H9 (cell line): ENCODE measurements around the gene C1orf116. TPM values are rescaled to one million over a fixed set of nuclear protein-coding genes. Genes with fewer than 3 reads are reported as not detected.

ENCODE experiments used
- DNase-seq: peaks from one replicate; pipeline ENCODE4 v3.0.0-alpha.2; 2017
- H2AFZ ChIP-seq: one replicate; pipeline ENCODE4 v1.6.1; 2013; ENCODE audit warnings: mild to moderate bottlenecking, low read length, control low read depth, moderate library complexity
- H2AK5ac ChIP-seq: 2 replicates; pipeline ENCODE4 v1.6.1; 2013; ENCODE audit warnings: low read length, control low read depth, mixed read lengths; ENCODE audit not compliant: insufficient read length
- H2BK120ac ChIP-seq: one replicate; pipeline ENCODE4 v1.6.1; 2013; ENCODE audit warnings: low read depth, mild to moderate bottlenecking, low read length, control low read depth, inconsistent platforms; ENCODE audit not compliant: poor library complexity, severe bottlenecking
- H2BK12ac ChIP-seq: 2 replicates; pipeline ENCODE4 v1.6.1; 2013; ENCODE audit warnings: low read length, control low read depth, mixed read lengths, low read depth; ENCODE audit not compliant: insufficient read length
- H2BK15ac ChIP-seq: 2 replicates; pipeline ENCODE4 v1.6.1; 2013; ENCODE audit warnings: low read depth, low read length, control low read depth
- H2BK20ac ChIP-seq: one replicate; pipeline ENCODE4 v1.6.1; 2013; ENCODE audit warnings: low read depth, mild to moderate bottlenecking, low read length, control low read depth, inconsistent platforms; ENCODE audit not compliant: poor library complexity, severe bottlenecking
- H2BK5ac ChIP-seq: 2 replicates; pipeline ENCODE4 v1.6.1; 2013; ENCODE audit warnings: low read length, control low read depth, mixed read lengths; ENCODE audit not compliant: insufficient read length
- H3K14ac ChIP-seq: 2 replicates; pipeline ENCODE4 v1.6.1; 2013; ENCODE audit warnings: low read length, control low read depth; ENCODE audit not compliant: insufficient read depth
- H3K18ac ChIP-seq: 2 replicates; pipeline ENCODE4 v1.6.1; 2013; ENCODE audit warnings: low read depth, mild to moderate bottlenecking, mixed read lengths, low read length, control low read depth; ENCODE audit not compliant: insufficient read length
- H3K23ac ChIP-seq: 2 replicates; pipeline ENCODE4 v1.6.1; 2013; ENCODE audit warnings: low read length, control low read depth, mixed read lengths, low read depth; ENCODE audit not compliant: insufficient read length
- H3K23me2 ChIP-seq: 2 replicates; pipeline ENCODE4 v1.6.1; 2013; ENCODE audit warnings: low read depth, mild to moderate bottlenecking, mixed read lengths, low read length, control low read depth; ENCODE audit not compliant: insufficient read length, poor library complexity, severe bottlenecking
- H3K27ac ChIP-seq: 2 replicates; pipeline ENCODE4 v1.5.1; 2013; ENCODE audit warnings: low read length, control low read depth, mixed read lengths, low read depth; ENCODE audit not compliant: insufficient read length
- H3K27me3 ChIP-seq: 2 replicates; pipeline ENCODE4 v1.6.1; 2013; ENCODE audit warnings: low read length, control low read depth, inconsistent platforms; ENCODE audit not compliant: insufficient read depth
- H3K4ac ChIP-seq: 2 replicates; pipeline ENCODE4 v1.6.1; 2013; ENCODE audit warnings: low read depth, mild to moderate bottlenecking, control low read depth, inconsistent platforms, low read length, moderate library complexity
- H3K4me1 ChIP-seq: 2 replicates; pipeline ENCODE4 v1.6.1; 2013; ENCODE audit warnings: low read length, control low read depth, inconsistent platforms; ENCODE audit not compliant: insufficient read depth
- H3K4me2 ChIP-seq: 2 replicates; pipeline ENCODE4 v1.6.1; 2013; ENCODE audit warnings: low read length, control low read depth, mixed read lengths; ENCODE audit not compliant: insufficient read length, insufficient read depth
- H3K56ac ChIP-seq: 2 replicates; pipeline ENCODE4 v1.6.1; 2013; ENCODE audit warnings: low read depth, mild to moderate bottlenecking, mixed read lengths, low read length, control low read depth; ENCODE audit not compliant: insufficient read length
- H3K79me1 ChIP-seq: 2 replicates; pipeline ENCODE4 v1.6.1; 2013; ENCODE audit warnings: low read depth, mild to moderate bottlenecking, moderate library complexity, low read length, control low read depth, inconsistent platforms; ENCODE audit not compliant: insufficient read depth, poor library complexity, severe bottlenecking
- H3K79me2 ChIP-seq: 2 replicates; pipeline ENCODE4 v1.6.1; 2013; ENCODE audit warnings: low read length, control low read depth, inconsistent platforms; ENCODE audit not compliant: insufficient read depth
- H3K9ac ChIP-seq: 2 replicates; pipeline ENCODE4 v1.6.1; 2013; ENCODE audit warnings: low read length, control low read depth, mixed read lengths; ENCODE audit not compliant: insufficient read length; ENCODE audit errors: extremely low read depth
- H3K9me3 ChIP-seq: one replicate; pipeline ENCODE4 v1.6.1; 2013; ENCODE audit warnings: low read depth, low read length, inconsistent platforms; ENCODE audit not compliant: control insufficient read depth
- H3T11ph ChIP-seq: one replicate; pipeline ENCODE4 v1.6.1; 2013; ENCODE audit warnings: mild to moderate bottlenecking, low read length, control low read depth, inconsistent platforms
- H4K20me1 ChIP-seq: one replicate; pipeline ENCODE4 v1.6.1; 2013; ENCODE audit not compliant: control insufficient read depth, insufficient read length, insufficient read depth
- H4K5ac ChIP-seq: 2 replicates; pipeline ENCODE4 v1.6.1; 2013; ENCODE audit warnings: low read depth, mild to moderate bottlenecking, mixed read lengths, low read length, control low read depth; ENCODE audit not compliant: insufficient read length
- H4K8ac ChIP-seq: replicated peaks from 2 replicates; pipeline ENCODE4 v1.6.1; 2013; ENCODE audit warnings: low read length, control low read depth, mixed read lengths, low read depth; ENCODE audit not compliant: insufficient read length
- H4K91ac ChIP-seq: 2 replicates; pipeline ENCODE4 v1.6.1; 2013; ENCODE audit warnings: low read depth, mild to moderate bottlenecking, moderate library complexity, mixed read lengths, low read length, control low read depth; ENCODE audit not compliant: insufficient read length
- H3K27ac Mint-ChIP-seq, 3 experiments: 2 replicates in 2 of 3; 3 replicates in 1 of 3; pipeline ENCODE4 v1.8.0; 2020 to 2021; ENCODE audit warnings: mixed read lengths in 3 of 3, mild to moderate bottlenecking in 1 of 3, moderate library complexity in 1 of 3
- H3K27me3 Mint-ChIP-seq: 2 replicates; pipeline ENCODE4 v1.8.0; 2021; ENCODE audit warnings: low read depth, mild to moderate bottlenecking, moderate library complexity, mixed read lengths
- H3K36me3 Mint-ChIP-seq, 3 experiments: 2 replicates in 2 of 3; 3 replicates in 1 of 3; pipeline ENCODE4 v1.8.0; 2020 to 2021; ENCODE audit warnings: low read depth in 3 of 3, mixed read lengths in 3 of 3; ENCODE audit not compliant: insufficient read depth in 1 of 3
- H3K4me1 Mint-ChIP-seq, 2 experiments: 2 replicates each; pipeline ENCODE4 v1.8.0; 2020; ENCODE audit warnings: mixed read lengths in 2 of 2
- H3K4me3 Mint-ChIP-seq, 2 experiments: 2 replicates in 1 of 2; 3 replicates in 1 of 2; pipeline ENCODE4 v1.8.0; 2020 to 2021; ENCODE audit warnings: mild to moderate bottlenecking in 2 of 2, mixed read lengths in 2 of 2, moderate library complexity in 1 of 2
- H3K9me3 Mint-ChIP-seq, 2 experiments: 2 replicates in 1 of 2; 3 replicates in 1 of 2; pipeline ENCODE4 v1.8.0; 2020; ENCODE audit warnings: mild to moderate bottlenecking in 2 of 2, mixed read lengths in 2 of 2, moderate library complexity in 1 of 2
- total RNA-seq: library from RNA; stranded (reverse); gene quantifications from 2 replicates; pipeline ENCODE4 v1.2.1, GENCODE V29; 2021
- TF ChIP-seq, protein P1 (sequence below): fragments of 200-600 bp; sonication (generic); conservative IDR thresholded peaks from 3 replicates; pipeline ENCODE4 v1.8.0; 2021; ENCODE audit warnings: antibody characterized with exemption, mild to moderate bottlenecking

C1orf116 gene
- total RNA-seq, 1 experiment from 2014 or later, result 0.48 TPM

DNA sequence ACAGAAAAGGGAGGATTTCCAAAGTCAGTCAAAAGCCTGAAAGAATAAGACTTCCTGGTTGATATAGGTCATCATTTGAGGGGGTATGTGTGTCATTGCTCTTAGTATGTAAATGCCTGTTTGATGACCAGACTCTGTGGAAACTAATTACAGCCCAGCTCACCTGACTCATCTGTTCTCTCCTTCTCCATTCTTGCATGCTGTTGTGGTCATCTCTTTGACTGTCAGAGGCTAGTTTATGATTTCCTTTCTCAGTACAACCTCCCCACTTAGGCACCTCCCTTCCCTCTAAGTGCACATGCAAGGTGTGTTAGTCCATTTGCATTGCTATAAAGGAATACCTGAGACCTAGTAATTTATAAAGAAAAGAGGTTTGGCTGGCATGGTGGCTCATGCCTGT is 2.4 kb upstream of the C1orf116 start:
- no peaks in the 10 kb centered on the region for H3K79me1 ChIP-seq
- no peaks in the 10 kb centered on the region for H3K27me3 ChIP-seq
- H3K4me3 Mint-ChIP-seq, result no peak overlapping the region
- no peaks in the 10 kb centered on the region; the same call in 1 of the 2 replicates for H3K79me2 ChIP-seq
- no peak overlapping the region for H2BK15ac ChIP-seq
- H3K4me1 ChIP-seq, result peaks cover 19% of the 10 kb centered on the region
- H3K27ac Mint-ChIP-seq, result no peak overlapping the region
- no peak overlapping the region for H4K91ac ChIP-seq
- H2BK5ac ChIP-seq, result no peak overlapping the region
- no peaks in the 10 kb centered on the region; a peak in 1 of 7 replicates for H3K36me3 Mint-ChIP-seq
- no peak overlapping the region for H2BK120ac ChIP-seq
- no peaks in the 10 kb centered on the region for H3K9me3 Mint-ChIP-seq
- H4K5ac ChIP-seq, result no peak overlapping the region
- H3K23ac ChIP-seq, result no peak overlapping the region
- H2AFZ ChIP-seq, result no peak overlapping the region
- no peaks in the 10 kb centered on the region for H3K9me3 ChIP-seq
- H2BK20ac ChIP-seq, result no peak overlapping the region
- no peak overlapping the region for H3K4me2 ChIP-seq
- DNase-seq, result no peak
- H3K27ac ChIP-seq, result no peak overlapping the region
- H3K56ac ChIP-seq, result no peak overlapping the region
- H3K18ac ChIP-seq, result no peak overlapping the region
- H2AK5ac ChIP-seq, result no peak overlapping the region
- H3K4ac ChIP-seq, result no peak overlapping the region
- H3K4me1 Mint-ChIP-seq, result peaks cover 39 to 42% of the 10 kb centered on the region in 2 experiments
- H4K8ac ChIP-seq, result no peak overlapping the region
- H3K23me2 ChIP-seq, result no peaks in the 10 kb centered on the region
- H2BK12ac ChIP-seq, result no peak overlapping the region
- H3K9ac ChIP-seq, result no peak overlapping the region
- TF ChIP-seq, protein P1, sequence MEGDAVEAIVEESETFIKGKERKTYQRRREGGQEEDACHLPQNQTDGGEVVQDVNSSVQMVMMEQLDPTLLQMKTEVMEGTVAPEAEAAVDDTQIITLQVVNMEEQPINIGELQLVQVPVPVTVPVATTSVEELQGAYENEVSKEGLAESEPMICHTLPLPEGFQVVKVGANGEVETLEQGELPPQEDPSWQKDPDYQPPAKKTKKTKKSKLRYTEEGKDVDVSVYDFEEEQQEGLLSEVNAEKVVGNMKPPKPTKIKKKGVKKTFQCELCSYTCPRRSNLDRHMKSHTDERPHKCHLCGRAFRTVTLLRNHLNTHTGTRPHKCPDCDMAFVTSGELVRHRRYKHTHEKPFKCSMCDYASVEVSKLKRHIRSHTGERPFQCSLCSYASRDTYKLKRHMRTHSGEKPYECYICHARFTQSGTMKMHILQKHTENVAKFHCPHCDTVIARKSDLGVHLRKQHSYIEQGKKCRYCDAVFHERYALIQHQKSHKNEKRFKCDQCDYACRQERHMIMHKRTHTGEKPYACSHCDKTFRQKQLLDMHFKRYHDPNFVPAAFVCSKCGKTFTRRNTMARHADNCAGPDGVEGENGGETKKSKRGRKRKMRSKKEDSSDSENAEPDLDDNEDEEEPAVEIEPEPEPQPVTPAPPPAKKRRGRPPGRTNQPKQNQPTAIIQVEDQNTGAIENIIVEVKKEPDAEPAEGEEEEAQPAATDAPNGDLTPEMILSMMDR, result no peak
- H3K14ac ChIP-seq, result no peak overlapping the region
- no peak overlapping the region for H3T11ph ChIP-seq
- H4K20me1 ChIP-seq, result no peaks in the 10 kb centered on the region
- no peaks in the 10 kb centered on the region for H3K27me3 Mint-ChIP-seq
